ENCODE measurements around the gene MAT1A. TPM values are rescaled to one million over a fixed set of nuclear protein-coding genes. Genes with fewer than 3 reads are reported as not detected.
"Not testable (repeated sequence)": the region's sequence is repeated elsewhere in the genome, so short reads cannot be mapped to it uniquely, and the experiment has no call there.

MAT1A gene
- total and polyA plus RNA-seq, 2 experiments from 2014 or later: not detected

GRCh38 chr10:80319725-80320290 lies 30.4 kb upstream of the MAT1A start:
- no peak overlapping the region for H3K4me3 ChIP-seq
- H3K9me2 ChIP-seq (ENCODE audit: insufficient read depth): no peaks in the 10 kb centered on the region
- H3K36me3 ChIP-seq (ENCODE audit: low read depth): no peaks in the 10 kb centered on the region
- TF ChIP-seq EZH2 (IDR thresholded peaks at IDR 0.05; ENCODE audit: insufficient read depth, poor library complexity, severe bottlenecking) (no peak), EZH2phosphoT487 (IDR thresholded peaks at IDR 0.05; ENCODE audit: insufficient read depth, low read depth) (no peak)
- no peaks in the 10 kb centered on the region for H3K4me1 ChIP-seq (ENCODE audit: insufficient read depth)
- H3K4me2 ChIP-seq (ENCODE audit: unreplicated experiment): no peak overlapping the region
- no peak overlapping the region for H2AFZ ChIP-seq
- no peak overlapping the region for H3K27ac ChIP-seq
- H3K9me3 ChIP-seq (ENCODE audit: low read depth): no peaks in the 10 kb centered on the region
- no peaks in the 10 kb centered on the region for H4K20me1 ChIP-seq (ENCODE audit: insufficient read depth)
- no peaks in the 10 kb centered on the region for H3F3A ChIP-seq (ENCODE audit: insufficient read depth)
- DNase-seq: no peak
- H3K27me3 ChIP-seq (replicated peaks; ENCODE audit: insufficient read depth): 0 out of 2 replicates have a peak, but pooled peaks cover 3% of the 10 kb centered on the region
- no peak overlapping the region for H3K9ac ChIP-seq
- 20 to 41% methylated on average over 2 of the region's 2 CpGs for WGBS, 2 experiments (ENCODE audit: low coverage in 1 of 2, low lambda C conversion rate in 2 of 2, missing lambda C conversion rate in 2 of 2)
- in situ Hi-C loops (cut with MboI): no loop called here
- no peaks in the 10 kb centered on the region for H3K79me2 ChIP-seq (ENCODE audit: insufficient read depth)

- H3K9me2 ChIP-seq (ENCODE audit: insufficient read depth): no peaks in the 10 kb centered on the region
- no peak for DNase-seq
- in situ Hi-C loops (cut with MboI): no loop called here
- WGBS, 2 experiments (ENCODE audit: low coverage in 1 of 2, low lambda C conversion rate in 2 of 2, missing lambda C conversion rate in 2 of 2): 43 to 46% methylated on average over 2 of the region's 2 CpGs
- no peaks in the 10 kb centered on the region for H4K20me1 ChIP-seq (ENCODE audit: insufficient read depth)
- H3F3A ChIP-seq (ENCODE audit: insufficient read depth): no peaks in the 10 kb centered on the region
- no peak overlapping the region for H3K9ac ChIP-seq
- H3K27me3 ChIP-seq (replicated peaks; ENCODE audit: insufficient read depth): 0 out of 2 replicates have a peak, but pooled peaks cover 3% of the 10 kb centered on the region
- H3K9me3 ChIP-seq (ENCODE audit: low read depth): no peaks in the 10 kb centered on the region
- H2AFZ ChIP-seq: no peak overlapping the region
- TF ChIP-seq EZH2phosphoT487 (IDR thresholded peaks at IDR 0.05; ENCODE audit: insufficient read depth, low read depth): no peak
- no peak for TF ChIP-seq EZH2 (IDR thresholded peaks at IDR 0.05; ENCODE audit: insufficient read depth, poor library complexity, severe bottlenecking)
- H3K27ac ChIP-seq: no peak overlapping the region
- H3K4me2 ChIP-seq (ENCODE audit: unreplicated experiment): no peak overlapping the region
- no peaks in the 10 kb centered on the region for H3K4me1 ChIP-seq (ENCODE audit: insufficient read depth)
- H3K4me3 ChIP-seq: no peak overlapping the region
- no peaks in the 10 kb centered on the region for H3K36me3 ChIP-seq (ENCODE audit: low read depth)
- no peaks in the 10 kb centered on the region for H3K79me2 ChIP-seq (ENCODE audit: insufficient read depth)
Observed at GRCh38 chr10:80319318-80319717, 29.9 kb upstream of the MAT1A start.

- no peaks in the 10 kb centered on the region for H3F3A ChIP-seq (ENCODE audit: insufficient read depth)
- H3K27me3 ChIP-seq (replicated peaks; ENCODE audit: insufficient read depth): 0 out of 2 replicates have a peak, but pooled peaks cover 3% of the 10 kb centered on the region
- no peaks in the 10 kb centered on the region for H3K9me2 ChIP-seq (ENCODE audit: insufficient read depth)
- H3K9me3 ChIP-seq (ENCODE audit: low read depth): no peaks in the 10 kb centered on the region
- H3K27ac ChIP-seq: no peak overlapping the region
- H3K36me3 ChIP-seq (ENCODE audit: low read depth): no peaks in the 10 kb centered on the region
- no peak overlapping the region for H3K9ac ChIP-seq
- TF ChIP-seq EZH2 (IDR thresholded peaks at IDR 0.05; ENCODE audit: insufficient read depth, poor library complexity, severe bottlenecking) (no peak), EZH2phosphoT487 (IDR thresholded peaks at IDR 0.05; ENCODE audit: insufficient read depth, low read depth) (no peak)
- no peak overlapping the region for H3K4me2 ChIP-seq (ENCODE audit: unreplicated experiment)
- H3K4me3 ChIP-seq: no peak overlapping the region
- no peak overlapping the region for H2AFZ ChIP-seq
- no peaks in the 10 kb centered on the region for H3K79me2 ChIP-seq (ENCODE audit: insufficient read depth)
- no peaks in the 10 kb centered on the region for H3K4me1 ChIP-seq (ENCODE audit: insufficient read depth)
- DNase-seq: no peak
- H4K20me1 ChIP-seq (ENCODE audit: insufficient read depth): no peaks in the 10 kb centered on the region
- in situ Hi-C loops (cut with MboI): no loop called here
Observed at GRCh38 chr10:80318742-80319141, 29.3 kb upstream of the MAT1A start.

DNA sequence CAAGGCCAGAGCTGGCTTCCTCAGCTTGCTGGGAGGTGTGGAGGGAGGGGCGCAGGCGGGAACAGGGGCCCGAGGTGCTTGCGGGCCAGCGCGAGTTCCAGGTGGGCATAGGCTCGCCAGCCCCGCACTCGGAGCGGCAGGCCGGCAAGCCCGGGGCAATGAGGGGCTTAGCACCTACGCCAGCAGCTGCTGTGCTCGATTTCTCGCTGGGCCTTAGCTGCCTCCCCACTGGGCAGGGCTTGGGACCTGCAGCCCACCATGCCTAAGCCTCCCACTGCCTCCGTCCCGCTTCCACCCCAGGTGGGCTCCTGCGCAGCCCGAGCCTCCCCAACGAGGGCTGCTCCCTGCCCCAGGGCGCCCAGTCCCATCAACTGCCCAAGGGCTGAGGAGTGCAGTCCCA lies 25.9 kb upstream of the MAT1A start:
- TF ChIP-seq EZH2phosphoT487 (IDR thresholded peaks at IDR 0.05; ENCODE audit: insufficient read depth, low read depth): no peak
- TF ChIP-seq EZH2 (IDR thresholded peaks at IDR 0.05; ENCODE audit: insufficient read depth, poor library complexity, severe bottlenecking): no peak
- Histone ChIP-seq H3K9me3 (ENCODE audit: low read depth) (no peaks in the 10 kb centered on the region), H3K79me2 (ENCODE audit: insufficient read depth) (no peaks in the 10 kb centered on the region), H3K36me3 (ENCODE audit: low read depth) (no peaks in the 10 kb centered on the region), H3K27me3 (replicated peaks; ENCODE audit: insufficient read depth) (0 out of 2 replicates have a peak, but pooled peaks cover 3% of the 10 kb centered on the region), H2AFZ (no peak overlapping the region), H3K9ac (no peak overlapping the region), H3F3A (ENCODE audit: insufficient read depth) (no peaks in the 10 kb centered on the region), H3K9me2 (ENCODE audit: insufficient read depth) (no peaks in the 10 kb centered on the region), H3K4me1 (ENCODE audit: insufficient read depth) (no peaks in the 10 kb centered on the region), H3K4me2 (ENCODE audit: unreplicated experiment) (no peak overlapping the region), H4K20me1 (ENCODE audit: insufficient read depth) (no peaks in the 10 kb centered on the region), H3K27ac (no peak overlapping the region), H3K4me3 (no peak overlapping the region)
- 72 to 79% methylated on average over 7 to 17 of the region's 21 CpGs for WGBS, 2 experiments (ENCODE audit: low coverage in 1 of 2, low lambda C conversion rate in 2 of 2, missing lambda C conversion rate in 2 of 2)
- no peak for DNase-seq
- in situ Hi-C loops (cut with MboI): no loop called here

- in situ Hi-C loops (cut with MboI): no loop called here
- no peak for TF ChIP-seq EZH2 (IDR thresholded peaks at IDR 0.05; ENCODE audit: insufficient read depth, poor library complexity, severe bottlenecking)
- TF ChIP-seq EZH2phosphoT487 (IDR thresholded peaks at IDR 0.05; ENCODE audit: insufficient read depth, low read depth): no peak
Observed at GRCh38 chr10:80313523-80313922, 24.1 kb upstream of the MAT1A start.

DNA sequence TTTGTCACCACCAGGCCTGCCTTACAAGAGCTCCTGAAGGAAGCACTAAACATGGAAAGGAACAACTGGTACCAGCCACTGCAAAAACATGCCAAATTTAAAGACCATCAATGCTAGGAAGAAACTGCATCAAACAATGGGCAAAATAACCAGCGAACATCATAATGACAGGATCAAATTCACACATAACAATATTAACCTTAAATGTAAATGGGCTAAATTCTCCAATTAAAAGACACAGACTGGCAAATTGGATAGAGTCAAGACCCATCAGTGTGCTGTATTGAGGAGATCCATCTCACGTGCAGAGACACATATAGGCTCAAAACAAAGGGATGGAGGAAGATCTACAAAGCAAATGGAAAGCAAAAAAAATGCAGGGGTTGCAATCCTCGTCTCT lies 16.5 kb upstream of the MAT1A start:
- 15 to 24% methylated on average over 3 of the region's 3 CpGs for WGBS, 2 experiments (ENCODE audit: low coverage in 1 of 2, low lambda C conversion rate in 2 of 2, missing lambda C conversion rate in 2 of 2)
- H3K9me3 ChIP-seq (ENCODE audit: low read depth); H3K79me2 ChIP-seq (ENCODE audit: insufficient read depth); H3K36me3 ChIP-seq (ENCODE audit: low read depth); H3K4me1 ChIP-seq (ENCODE audit: insufficient read depth); H3K27ac ChIP-seq; H3K27me3 ChIP-seq (replicated peaks; ENCODE audit: insufficient read depth); H3K9me2 ChIP-seq (ENCODE audit: insufficient read depth); H3K4me3 ChIP-seq; H2AFZ ChIP-seq; H3F3A ChIP-seq (ENCODE audit: insufficient read depth); H3K4me2 ChIP-seq (ENCODE audit: unreplicated experiment); in situ Hi-C loops (cut with MboI); H4K20me1 ChIP-seq (ENCODE audit: insufficient read depth); H3K9ac ChIP-seq; DNase-seq: not testable (repeated sequence)

More at GRCh38 chr10:80313523-80313922, 24.1 kb upstream of the MAT1A start:
- no peak overlapping the region for H3K27ac ChIP-seq
- no peak for DNase-seq
- no peaks in the 10 kb centered on the region for H3F3A ChIP-seq (ENCODE audit: insufficient read depth)
- H3K79me2 ChIP-seq (ENCODE audit: insufficient read depth): no peaks in the 10 kb centered on the region
- no peaks in the 10 kb centered on the region for H4K20me1 ChIP-seq (ENCODE audit: insufficient read depth)
- no peak overlapping the region for H3K4me3 ChIP-seq
- H3K9ac ChIP-seq: no peak overlapping the region
- H3K9me2 ChIP-seq (ENCODE audit: insufficient read depth): no peaks in the 10 kb centered on the region
- no peak overlapping the region for H2AFZ ChIP-seq
- no peaks in the 10 kb centered on the region for H3K9me3 ChIP-seq (ENCODE audit: low read depth)
- no peaks in the 10 kb centered on the region for H3K36me3 ChIP-seq (ENCODE audit: low read depth)
- H3K4me1 ChIP-seq (ENCODE audit: insufficient read depth): no peaks in the 10 kb centered on the region
- H3K27me3 ChIP-seq (replicated peaks; ENCODE audit: insufficient read depth): 0 out of 2 replicates have a peak, but pooled peaks cover 3% of the 10 kb centered on the region
- 51 to 65% methylated on average over 5 of the region's 5 CpGs for WGBS, 2 experiments (ENCODE audit: low coverage in 1 of 2, low lambda C conversion rate in 2 of 2, missing lambda C conversion rate in 2 of 2)
- no peak overlapping the region for H3K4me2 ChIP-seq (ENCODE audit: unreplicated experiment)
